ENCODE data around the gene TSPAN2.

Gene TSPAN2

DNA sequence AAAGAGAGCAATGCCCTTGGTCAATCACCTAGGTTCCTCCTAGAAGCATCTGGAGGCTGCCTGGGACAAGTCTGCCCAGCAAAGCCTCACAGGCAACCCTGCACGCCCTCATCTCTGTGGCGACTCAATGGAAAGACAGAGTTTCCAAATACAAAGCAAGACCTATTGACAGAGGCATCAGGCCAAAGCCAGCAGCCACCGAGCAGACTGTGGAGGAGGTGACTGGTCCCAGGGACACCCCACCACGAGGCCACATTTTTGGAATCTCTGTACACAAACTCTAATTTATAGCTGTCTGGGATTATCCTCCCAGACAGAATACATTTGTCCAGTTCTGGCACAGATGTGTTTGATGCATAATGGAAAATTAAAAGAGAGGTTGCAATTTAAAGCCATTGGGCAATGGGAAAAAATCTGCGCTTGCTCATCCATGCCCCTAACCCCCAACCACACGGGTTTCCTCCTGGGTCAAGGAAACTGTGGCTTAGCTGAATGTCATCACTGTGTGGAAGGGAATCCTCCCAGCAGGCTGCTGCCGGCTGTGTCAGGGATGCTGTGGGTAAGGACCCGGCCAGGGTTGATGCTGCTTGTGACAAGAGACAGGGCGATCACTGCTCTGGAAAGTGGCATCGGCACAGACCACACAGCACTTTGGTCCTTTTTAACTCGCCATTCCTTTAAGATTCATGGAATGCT, 14.3 kb downstream of the TSPAN2 start:
- DNase-seq (ENCODE audit: low spot score): no peak

DNA sequence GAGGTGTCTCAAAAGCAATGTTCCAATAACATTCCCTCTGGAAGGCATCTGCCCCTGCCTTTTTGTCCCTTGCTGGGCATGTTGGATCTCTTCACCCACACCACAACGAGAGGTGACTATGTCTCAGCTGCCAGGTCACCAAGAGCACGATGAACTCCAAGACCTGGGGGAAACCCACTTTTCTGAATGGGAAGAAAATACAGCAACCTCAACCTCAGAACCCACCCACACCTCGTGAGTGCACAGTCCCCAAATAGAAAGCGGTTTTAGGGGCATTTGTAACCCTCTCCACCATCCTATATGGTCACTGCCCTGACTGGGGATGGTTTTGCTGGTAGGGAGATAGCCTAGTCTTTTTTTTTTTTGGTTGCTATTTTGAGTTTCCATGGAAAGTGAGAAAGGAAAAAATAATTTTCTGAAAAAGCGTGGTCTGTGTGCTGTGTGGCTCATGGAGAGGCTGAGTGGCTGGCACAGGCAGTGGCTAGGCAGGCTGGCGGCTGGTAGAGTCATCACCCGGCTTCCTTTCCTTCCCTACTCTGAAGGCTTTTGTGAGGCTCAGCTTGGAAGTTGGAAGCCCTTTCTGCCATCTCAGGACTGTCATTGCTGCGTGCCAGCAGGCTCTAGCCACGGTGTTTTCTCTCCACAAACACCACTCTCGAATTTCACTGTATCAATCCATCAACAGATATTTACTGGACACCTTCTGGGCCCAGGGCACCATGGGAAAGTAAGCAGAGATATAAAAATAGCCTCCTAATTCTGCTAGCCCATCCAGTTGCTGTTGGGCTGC, 15.8 kb downstream of the TSPAN2 start:
- no peak for DNase-seq (ENCODE audit: low spot score)

GRCh38 chr1:115071012-115071664, 18.2 kb downstream of the TSPAN2 start:
- DNase-seq (ENCODE audit: low spot score): no peak

DNA sequence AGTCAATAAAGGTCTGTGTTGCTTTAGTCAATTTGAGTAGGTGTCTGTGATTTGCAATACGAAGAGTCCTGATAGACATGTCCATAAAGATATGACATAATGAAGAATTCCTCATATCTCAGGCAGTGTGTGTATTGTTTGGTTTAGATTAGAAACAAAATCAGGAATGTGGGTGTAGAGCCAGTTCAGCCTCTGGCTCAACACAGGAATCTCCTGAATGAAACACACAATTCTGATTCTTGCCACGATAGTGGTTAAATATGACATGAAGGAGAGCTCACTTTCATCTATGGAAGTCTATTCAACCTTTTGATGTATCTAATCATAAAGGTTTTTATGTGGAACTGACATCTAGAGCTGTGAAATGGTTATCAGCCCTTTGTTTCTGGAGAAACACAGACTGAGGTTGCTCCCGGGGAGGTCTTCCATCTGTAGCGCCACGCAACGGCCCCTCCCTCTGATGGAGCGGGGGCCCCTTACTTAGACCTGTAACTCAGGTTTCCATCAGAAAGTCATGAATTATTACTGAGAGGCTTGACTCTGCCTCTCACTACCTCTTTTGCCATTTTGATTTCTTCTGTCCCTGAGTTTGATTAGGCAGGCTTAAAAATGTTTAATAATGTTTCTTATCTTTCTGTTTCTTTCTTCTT, 19.5 kb downstream of the TSPAN2 start:
- no peak for DNase-seq (ENCODE audit: low spot score)

GRCh38 chr1:115068826-115069585, 20.3 kb downstream of the TSPAN2 start:
- DNase-seq (ENCODE audit: low spot score): no peak

DNA sequence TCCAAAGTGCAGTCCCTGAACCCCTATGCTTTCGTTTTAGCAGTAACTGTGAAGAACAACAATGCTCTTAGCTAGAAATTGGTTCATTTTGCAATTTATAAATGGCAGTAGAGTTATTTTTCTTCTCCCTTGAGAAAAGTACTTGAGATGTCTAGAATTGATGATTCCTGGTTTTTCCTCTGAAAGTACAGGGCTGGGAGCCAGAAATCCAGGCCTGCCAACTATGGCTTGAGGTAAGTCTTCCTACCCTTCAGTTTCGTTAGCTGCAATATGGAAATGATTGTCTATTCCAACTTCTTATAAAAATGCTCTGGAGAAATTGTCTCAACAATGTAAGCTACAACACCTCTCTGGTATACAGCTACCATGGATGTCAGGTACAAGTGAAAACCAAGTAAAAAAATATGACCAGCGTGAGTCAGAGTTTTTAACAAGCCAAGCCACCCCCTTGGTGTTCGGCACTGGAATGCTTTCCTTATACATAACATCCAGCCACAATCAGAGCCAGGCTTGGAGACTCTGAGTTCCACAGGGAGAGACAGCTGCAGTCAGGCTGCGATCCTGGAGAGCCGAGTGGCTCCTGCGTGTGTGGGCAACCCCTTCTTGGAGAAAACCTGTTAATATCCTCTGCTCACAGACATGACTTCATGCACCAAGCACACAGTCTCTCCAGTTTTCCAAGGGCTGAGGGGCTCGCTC, 22.0 kb downstream of the TSPAN2 start:
- DNase-seq (ENCODE audit: low spot score): no peak

DNA sequence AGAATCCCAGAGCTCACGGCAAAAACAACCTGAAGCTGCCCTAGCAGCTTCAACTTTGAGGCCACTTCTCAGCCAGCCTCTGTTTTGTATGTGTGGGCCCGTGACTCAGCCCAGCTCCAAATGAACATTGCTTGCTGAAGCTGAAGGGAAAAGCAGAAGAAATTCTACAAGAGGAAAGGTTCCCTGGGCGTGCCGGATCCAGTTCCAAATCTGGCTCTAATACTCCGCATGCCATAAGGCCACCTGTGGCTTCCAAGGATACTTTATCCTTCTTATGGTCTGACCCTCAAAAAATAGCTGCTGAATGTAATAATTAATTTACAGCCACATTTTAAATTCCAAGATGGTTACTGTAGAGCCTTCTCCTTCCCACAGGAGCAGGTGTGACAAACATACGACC, 24.3 kb downstream of the TSPAN2 start:
- DNase-seq (ENCODE audit: low spot score): no peak

- no peak for DNase-seq (ENCODE audit: low spot score)
Measured at GRCh38 chr1:115064461-115064860, 24.8 kb downstream of the TSPAN2 start.

- DNase-seq (ENCODE audit: low spot score): no peak
Measured at GRCh38 chr1:115063228-115063901, 25.9 kb downstream of the TSPAN2 start.

DNA sequence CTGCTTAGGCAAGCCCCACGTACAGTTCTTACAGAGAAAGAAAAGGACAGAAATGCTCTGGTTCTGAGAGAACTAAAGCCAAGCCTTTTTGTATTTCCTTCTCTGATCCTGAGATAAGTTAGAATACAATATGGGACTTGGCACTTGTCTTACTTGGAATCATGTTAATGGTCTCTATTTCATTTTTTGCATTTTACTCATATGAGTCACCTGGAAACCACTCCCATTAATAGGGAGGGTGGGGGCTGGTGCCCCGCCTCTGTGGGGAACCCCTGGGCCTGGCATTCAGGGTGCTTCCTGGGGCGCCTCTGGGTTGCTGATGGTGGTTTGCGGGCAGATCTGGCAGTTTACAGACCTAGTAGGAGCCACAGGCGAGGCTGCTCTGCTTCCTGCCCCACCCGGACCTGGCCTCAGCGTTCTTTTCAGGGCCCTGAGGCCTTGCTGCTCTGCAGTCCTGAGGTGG, 26.7 kb downstream of the TSPAN2 start:
- DNase-seq (ENCODE audit: low spot score): no peak

- DNase-seq (ENCODE audit: low spot score): no peak
Measured at GRCh38 chr1:115060501-115060900, 28.8 kb downstream of the TSPAN2 start.

- DNase-seq (ENCODE audit: low spot score): no peak
Measured at GRCh38 chr1:115059316-115059715, 30.0 kb downstream of the TSPAN2 start.

DNA sequence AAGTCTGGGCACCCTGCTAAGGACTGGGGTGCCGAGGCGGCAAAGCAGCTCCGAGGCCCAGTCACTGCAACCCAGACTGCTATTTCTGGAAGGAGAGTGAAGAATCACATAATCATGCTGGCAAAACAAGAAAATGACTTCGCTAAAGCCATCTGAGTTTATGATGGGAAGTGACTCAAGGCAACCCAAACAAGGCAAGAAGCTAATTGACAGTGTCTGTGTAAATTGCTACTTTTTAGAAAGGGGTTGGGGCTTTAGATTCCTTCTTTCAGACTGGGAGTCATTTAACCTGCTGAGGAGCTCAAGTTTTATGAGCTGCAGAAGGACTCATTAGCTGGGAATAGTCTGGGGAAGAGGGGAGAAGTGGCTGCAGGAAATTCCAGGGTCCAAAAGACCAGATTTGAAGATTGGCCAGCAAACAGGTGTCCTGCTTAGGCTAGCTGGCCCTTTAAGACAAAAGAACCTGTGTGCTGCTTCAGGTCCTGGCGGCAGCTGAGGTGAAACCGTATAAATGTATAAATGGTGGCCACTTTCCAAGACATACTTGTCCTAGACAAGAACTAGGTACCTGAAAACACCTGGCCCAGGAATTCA, 31.5 kb downstream of the TSPAN2 start:
- no peak for DNase-seq (ENCODE audit: low spot score)

DNA sequence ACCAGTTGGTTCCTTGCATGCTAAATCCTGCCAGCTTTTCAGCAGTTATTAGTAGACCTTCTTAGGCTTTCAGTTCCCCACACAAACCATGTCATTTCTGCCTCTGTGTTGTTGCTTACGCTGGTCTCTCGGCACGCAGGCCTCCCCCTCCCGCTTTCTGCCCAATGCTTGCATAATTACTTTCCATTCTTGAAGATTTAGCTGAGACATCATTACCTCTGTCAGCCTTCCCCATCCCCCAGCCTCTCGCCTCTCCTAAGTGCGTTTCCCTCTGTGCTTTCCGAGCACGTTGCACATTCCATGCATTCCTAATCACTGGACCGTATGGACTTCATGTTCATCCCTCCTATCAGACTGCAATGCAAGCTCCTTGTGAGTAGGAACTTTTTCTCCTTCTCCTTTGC, 32.9 kb downstream of the TSPAN2 start:
- DNase-seq (ENCODE audit: low spot score): peak; percentile 72

DNA sequence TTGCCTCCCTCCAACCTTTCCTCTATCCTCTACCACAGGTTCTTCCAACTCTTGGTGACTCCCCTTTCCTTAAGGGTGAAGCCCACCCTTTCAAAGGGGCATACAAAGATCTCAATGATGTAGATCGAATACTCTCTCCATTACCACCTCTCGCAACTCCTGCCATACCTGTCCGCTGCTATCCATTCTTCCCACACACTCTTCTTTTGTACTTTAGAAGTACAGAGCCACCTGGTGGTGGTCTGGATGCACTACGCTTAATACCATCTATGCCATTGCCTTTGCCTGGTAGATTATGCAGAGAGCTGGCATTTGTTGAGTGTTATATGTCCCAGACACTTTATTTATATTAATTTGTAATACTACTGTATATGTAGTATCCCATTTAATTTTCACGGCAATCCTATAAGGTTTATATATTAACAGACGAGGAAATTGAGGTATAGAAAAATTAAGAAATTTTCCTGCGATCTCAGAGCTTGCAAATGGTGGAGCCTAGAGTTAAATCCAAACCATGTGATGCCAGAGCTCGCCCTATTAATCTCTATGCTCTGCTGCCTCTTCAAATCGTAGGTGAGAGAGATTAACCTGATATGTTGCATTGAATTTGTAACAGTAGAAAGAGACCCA, 36.7 kb downstream of the TSPAN2 start:
- no peak for DNase-seq (ENCODE audit: low spot score)

GRCh38 chr1:115051850-115052249, 37.5 kb downstream of the TSPAN2 start:
- DNase-seq (ENCODE audit: low spot score): no peak

GRCh38 chr1:115046751-115047150, 42.6 kb downstream of the TSPAN2 start:
- no peak for DNase-seq (ENCODE audit: low spot score)

- no peak for DNase-seq (ENCODE audit: low spot score)
Measured at GRCh38 chr1:115041654-115042053, 47.6 kb downstream of the TSPAN2 start.

- DNase-seq (ENCODE audit: low spot score): no peak
Measured at GRCh38 chr1:115040501-115040900, 48.8 kb downstream of the TSPAN2 start.
